Measurements from ENCODE around the gene DGKB.

- TF ChIP-seq CTCF (IDR thresholded peaks at IDR 0.05) = no peak
- no peak for TF ChIP-seq EP300 (IDR thresholded peaks at IDR 0.05)
- TF ChIP-seq POLR2A (IDR thresholded peaks at IDR 0.05) = no peak
- TF ChIP-seq POLR2AphosphoS5 (IDR thresholded peaks at IDR 0.05) = no peak
Measured at GRCh38 chr7:14419531-14419930, 483.0 kb downstream of the DGKB start.

Data from stomach (tissue), 4 donors.